Epithelial cell of esophagus (primary cell): ENCODE measurements around the gene SLC44A4.
A peak's percentile ranks its signal among the peaks of the same experiment; 100 is the strongest.
"Not testable (repeated sequence)": the region's sequence is repeated elsewhere in the genome, so short reads cannot be mapped to it uniquely, and the experiment has no call there.

Experiments used
- DNase-seq: peaks from one replicate; pipeline ENCODE4 v3.0.0; 2010; ENCODE audit warnings: low read depth
- H3K4me3 ChIP-seq: 2 replicates; pipeline ENCODE4 v1.5.1; 2011; ENCODE audit warnings: mild to moderate bottlenecking, low read length, control low read depth
- CTCF ChIP-seq: IDR thresholded peaks from 2 replicates; pipeline ENCODE4 v1.5.1; 2011; ENCODE audit warnings: low read depth, mild to moderate bottlenecking, low read length, control low read depth, inconsistent platforms; ENCODE audit not compliant: insufficient read depth; ENCODE audit errors: missing control alignments

Gene SLC44A4

DNA sequence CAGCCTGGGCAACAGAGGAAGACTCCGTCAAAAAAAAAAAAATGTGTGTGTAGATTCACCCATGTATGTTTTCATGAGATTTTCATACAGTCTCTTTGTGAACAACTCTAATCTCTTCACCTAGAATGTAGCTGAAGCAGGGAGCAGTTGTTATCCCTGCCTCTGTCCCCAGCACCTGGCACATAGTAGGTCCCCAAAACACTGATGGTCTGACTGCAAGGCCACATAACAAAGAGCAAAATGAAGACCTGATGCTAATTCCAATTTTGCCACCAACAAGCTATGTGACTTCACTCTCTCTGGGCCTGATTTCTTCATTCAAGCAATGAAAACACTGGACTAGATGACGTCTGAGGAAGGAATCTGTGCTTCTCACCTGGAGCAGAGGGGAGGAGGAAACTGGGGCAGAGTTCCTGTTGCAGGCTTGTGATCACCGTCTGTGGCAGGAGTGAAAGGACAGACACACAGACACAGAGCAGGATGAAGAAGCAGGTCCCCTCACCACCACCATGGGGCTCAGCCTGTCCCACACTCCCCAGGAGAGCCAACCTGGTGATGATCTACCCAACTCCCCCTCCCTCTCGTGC, 4.6 kb downstream of the SLC44A4 start:
- peak; percentile 58 for DNase-seq
- no peak overlapping the region for H3K4me3 ChIP-seq
- no peak for TF ChIP-seq CTCF

DNA sequence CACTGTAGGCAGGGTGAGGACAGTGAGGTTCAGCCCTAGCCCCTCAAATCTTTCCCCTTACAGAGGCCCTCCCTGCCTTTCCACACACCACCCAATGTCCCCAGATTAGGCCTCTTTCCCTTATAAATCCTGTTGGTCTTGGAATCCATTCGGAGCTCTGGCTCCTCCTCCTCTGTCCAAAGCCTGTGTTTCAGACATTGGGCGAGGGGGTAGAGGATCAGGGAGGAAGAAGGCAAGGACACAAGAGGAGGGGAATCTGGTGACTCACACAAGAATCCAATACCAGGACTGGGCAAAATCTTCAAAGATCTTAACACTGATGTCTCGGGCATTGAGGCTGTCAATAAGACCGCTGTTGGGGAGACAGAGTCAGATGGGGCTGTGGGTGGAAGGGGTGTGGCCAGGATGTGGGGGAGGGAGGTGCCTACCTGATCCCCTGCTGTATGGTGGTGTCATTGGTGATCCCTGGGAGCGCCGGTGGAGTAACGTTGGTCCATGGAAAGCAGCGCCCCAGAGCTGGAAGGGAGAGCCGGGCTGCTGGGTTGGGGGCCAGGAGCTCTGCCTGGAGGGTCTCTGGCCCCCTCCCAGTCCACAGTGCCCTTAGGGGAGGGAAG, 7.6 kb downstream of the SLC44A4 start:
- TF ChIP-seq CTCF = no peak
- DNase-seq = no peak
- H3K4me3 ChIP-seq = no peak overlapping the region

- peak; percentile 6 for TF ChIP-seq CTCF
- no peak for DNase-seq
- H3K4me3 ChIP-seq = no peak overlapping the region
Observed at GRCh38 chr6:31870385-31870921, 8.3 kb downstream of the SLC44A4 start.

GRCh38 chr6:31869343-31869742, 9.5 kb downstream of the SLC44A4 start:
- no peak for DNase-seq

DNA sequence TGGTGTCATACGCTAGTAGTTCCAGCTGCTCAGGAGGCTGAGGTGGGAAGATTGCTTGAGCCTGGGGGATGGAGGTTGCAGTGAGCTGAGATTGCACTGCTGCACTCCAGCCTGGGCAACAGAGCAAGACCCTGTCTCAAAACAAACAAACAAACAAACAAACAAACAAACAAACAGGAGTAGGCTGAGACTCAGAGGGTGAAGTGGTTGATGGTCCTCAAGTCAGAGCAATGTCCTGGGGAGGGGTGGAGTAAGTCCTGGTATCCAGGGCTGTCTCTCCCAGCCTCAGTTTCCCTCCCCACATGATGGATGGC, 10.2 kb downstream of the SLC44A4 start:
- H3K4me3 ChIP-seq, DNase-seq: not testable (repeated sequence)

More at GRCh38 chr6:31869343-31869742, 9.5 kb downstream of the SLC44A4 start:
- H3K4me3 ChIP-seq = no peak overlapping the region
- no peak for TF ChIP-seq CTCF

GRCh38 chr6:31865205-31866118, 13.3 kb downstream of the SLC44A4 start:
- no peak for TF ChIP-seq CTCF
- no peak overlapping the region for H3K4me3 ChIP-seq
- no peak for DNase-seq

DNA sequence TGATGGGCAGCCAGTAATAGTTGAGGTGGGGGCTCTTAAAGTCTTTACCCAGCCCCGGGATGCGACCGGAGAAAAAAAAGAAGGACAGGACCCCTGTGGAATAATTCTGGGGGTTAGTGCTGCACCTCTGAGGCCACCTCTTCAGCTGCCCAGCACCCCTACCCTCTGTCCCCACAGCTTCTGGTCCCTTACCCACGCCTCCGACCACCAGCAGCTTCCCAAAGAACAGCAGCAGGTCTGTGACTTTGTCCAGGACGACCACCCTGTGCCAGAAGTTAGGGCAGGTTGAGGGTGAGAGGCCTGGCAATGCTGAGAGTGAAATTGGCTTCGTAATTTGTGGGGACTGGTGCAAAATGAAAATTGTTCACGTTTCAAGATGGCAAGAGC, 14.0 kb downstream of the SLC44A4 start:
- no peak for DNase-seq
- no peak for TF ChIP-seq CTCF
- no peak overlapping the region for H3K4me3 ChIP-seq

- H3K4me3 ChIP-seq = peak overlapping the region; percentile 67
- not testable (repeated sequence) for DNase-seq
Observed at GRCh38 chr6:31864123-31864562, 14.7 kb downstream of the SLC44A4 start.
